Measurements from ENCODE around the gene KIAA1671. TPM values are rescaled to one million over a fixed set of nuclear protein-coding genes. Genes with fewer than 3 reads are reported as not detected.

KIAA1671 gene
- total and polyA plus RNA-seq, 2 of the 4 experiments (the other 2 are of a cell fraction), result 0.02 TPM; not detected in 1

DNA sequence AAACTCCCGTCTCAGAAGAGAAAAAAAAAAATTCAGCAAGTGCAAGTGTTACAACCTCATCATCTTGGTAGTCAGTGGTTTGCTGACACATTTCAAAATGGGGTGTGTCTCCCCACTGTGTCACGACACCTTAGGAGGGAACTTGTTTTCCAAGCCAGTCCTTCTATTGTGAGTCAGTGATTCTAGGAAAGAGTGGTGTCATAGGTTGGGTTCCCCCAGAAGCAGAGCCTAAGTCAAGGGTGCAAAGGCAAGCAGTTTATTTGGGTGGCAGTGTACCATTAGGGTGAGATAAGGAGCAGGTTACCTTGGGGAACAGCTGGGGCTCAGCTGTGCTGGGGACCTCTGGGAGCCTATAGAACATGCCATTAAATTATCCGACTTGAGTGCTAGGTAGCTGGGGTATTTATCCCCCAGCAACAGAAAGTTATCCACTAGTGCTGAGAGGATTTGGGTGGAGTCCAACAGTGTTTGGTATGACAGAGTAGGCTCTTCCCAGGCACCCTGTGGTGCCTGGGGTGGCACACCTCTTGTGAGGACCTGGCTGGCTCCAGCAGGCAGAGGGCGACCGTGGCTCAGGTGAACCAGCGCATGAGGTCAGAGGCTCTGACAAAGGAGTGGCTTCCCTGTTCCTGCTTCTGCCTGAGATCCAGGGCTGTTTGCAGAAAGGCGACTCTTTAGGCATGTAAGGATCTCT is 41.7 kb downstream of the KIAA1671 start:
- DNase-seq, result no peak
- no TSS peak for BruUV-seq (replicated peaks)
- Histone ChIP-seq H3K36me3 (ENCODE audit: control insufficient read depth, insufficient read depth, low read length) (no peaks in the 10 kb centered on the region), H2AK5ac (ENCODE audit: low read depth, low read length) (no peak overlapping the region), H3K18ac (ENCODE audit: low read depth, low read length) (no peak overlapping the region), H4K5ac (ENCODE audit: low read depth, low read length) (no peak overlapping the region), H4K8ac (ENCODE audit: low read depth in 2 of 2, low read length in 2 of 2) (no peak overlapping the region), H3K56ac (ENCODE audit: extremely low read depth, insufficient read depth, low read length) (no peak overlapping the region), H3K4ac (ENCODE audit: low read depth, low read length) (no peak overlapping the region), H3K79me1 (ENCODE audit: low read depth in 1 of 2, low read length in 2 of 2) (no peaks in the 10 kb centered on the region), H2AFZ (replicated peaks; ENCODE audit: low read length, poor library complexity) (no peak overlapping the region), H4K91ac (ENCODE audit: insufficient read depth, low read depth, low read length) (no peak overlapping the region), H4K20me1 (ENCODE audit: insufficient read depth, low read length) (no peaks in the 10 kb centered on the region), H2BK120ac (ENCODE audit: low read depth, low read length) (no peak overlapping the region), H3K27me3 (ENCODE audit: control insufficient read depth, insufficient read depth, low read length) (no peaks in the 10 kb centered on the region), H3K27ac (ENCODE audit: insufficient read depth, low read length) (no peak overlapping the region), H2BK20ac (ENCODE audit: low read depth, low read length) (no peak overlapping the region), H2BK15ac (ENCODE audit: low read depth, low read length) (no peak overlapping the region), H3K4me3 (ENCODE audit: insufficient read depth, low read depth, low read length) (no peak overlapping the region), H3K9ac (ENCODE audit: low read depth, low read length) (no peak overlapping the region), H3K9me3 (ENCODE audit: control insufficient read depth, insufficient read depth, low read length) (no peaks in the 10 kb centered on the region), H2BK5ac (ENCODE audit: low read depth, low read length, poor library complexity, severe bottlenecking) (no peak overlapping the region), H3K9me1 (ENCODE audit: insufficient read depth, low read length) (no peaks in the 10 kb centered on the region), H3K23ac (ENCODE audit: low read depth, low read length) (no peak overlapping the region), H3K4me1 (ENCODE audit: control insufficient read depth, insufficient read depth, low read length) (no peaks in the 10 kb centered on the region), H2AK9ac (replicated peaks; ENCODE audit: low read depth, low read length, poor library complexity) (no peak overlapping the region), H3K14ac (replicated peaks; ENCODE audit: low read depth, low read length) (no peak overlapping the region), H3K4me2 (ENCODE audit: low read depth, low read length) (no peak overlapping the region)
- TF ChIP-seq CHD1 (IDR thresholded peaks at IDR 0.05; ENCODE audit: low read depth, low read length) (no peak), MAZ (IDR thresholded peaks at IDR 0.05; ENCODE audit: borderline replicate concordance, low read depth, low read length) (no peak), RFX5 (IDR thresholded peaks at IDR 0.05; ENCODE audit: low read depth, low read length) (no peak), MAFK (IDR thresholded peaks at IDR 0.05; ENCODE audit: low read depth, low read length) (no peak), MXI1 (IDR thresholded peaks at IDR 0.05; ENCODE audit: borderline replicate concordance, low read depth, low read length) (no peak), SMC3 (IDR thresholded peaks at IDR 0.05; ENCODE audit: low read depth, low read length) (no peak), POLR2A (IDR thresholded peaks at IDR 0.05; ENCODE audit: low read depth, low read length) (no peak), RCOR1 (IDR thresholded peaks at IDR 0.05; ENCODE audit: insufficient replicate concordance, low read length) (no peak), NFE2L2 (IDR thresholded peaks at IDR 0.05; ENCODE audit: low read depth, low read length) (no peak), ELK1 (IDR thresholded peaks at IDR 0.05; ENCODE audit: borderline replicate concordance, low read depth, low read length) (no peak), CTCF (conservative IDR thresholded peaks at IDR 0.05; ENCODE audit: low read depth, low read length) (no peak), BHLHE40 (IDR thresholded peaks at IDR 0.05; ENCODE audit: low read depth, low read length) (no peak)
- ChIA-PET CTCF (no interaction called here), POLR2A (ENCODE audit: unreplicated experiment) (no interaction called here)
- dilution Hi-C loops (cut with HindIII; ENCODE audit: low sequenced_read_pairs, unreplicated experiment) (no loop called here), in situ Hi-C loops (cut with MboI; ENCODE audit: low sequenced_read_pairs) (no loop called here), intact Hi-C loops (cut with micrococcal nuclease) (no loop called here)
- ATAC-seq (ENCODE audit: low read depth), result no peak
- WGBS, 2 experiments (ENCODE audit: extremely low coverage in 2 of 2, insufficient read length in 1 of 2), result 75% methylated on average over 3 of the region's 7 CpGs; no CpG with 5 or more reads in 1 of the 2 experiments
